GM18499 (cell line): ENCODE data around the gene FOXF2.

ENCODE experiments used
- ATAC-seq: cut with Tn5 transposase; IDR thresholded peaks from one replicate; pipeline ENCODE4 v1.9.1; 2021; ENCODE audit warnings: moderate number of reproducible peaks; ENCODE audit not compliant: insufficient read depth, unreplicated experiment

Gene FOXF2

DNA sequence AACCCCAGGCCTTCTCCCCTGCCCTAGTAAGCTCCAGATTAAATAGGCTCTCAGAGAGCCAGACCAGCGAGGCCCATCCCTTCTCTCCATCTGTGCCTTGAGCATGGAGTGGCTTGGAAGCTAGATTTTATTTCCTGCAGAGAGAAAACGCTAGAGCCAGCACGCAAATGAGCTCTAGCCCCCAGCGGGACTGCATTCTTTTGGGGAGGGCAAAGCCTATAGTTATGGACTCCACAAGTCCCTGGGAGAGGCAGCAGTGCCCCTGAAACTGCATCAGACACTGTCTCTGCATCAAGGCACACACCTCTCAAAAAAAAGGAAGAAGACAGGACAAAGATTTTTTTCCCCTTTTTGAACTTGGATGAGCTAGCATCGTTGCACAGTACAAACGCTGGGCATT is 15.8 kb downstream of the FOXF2 start:
- no peak for ATAC-seq

DNA sequence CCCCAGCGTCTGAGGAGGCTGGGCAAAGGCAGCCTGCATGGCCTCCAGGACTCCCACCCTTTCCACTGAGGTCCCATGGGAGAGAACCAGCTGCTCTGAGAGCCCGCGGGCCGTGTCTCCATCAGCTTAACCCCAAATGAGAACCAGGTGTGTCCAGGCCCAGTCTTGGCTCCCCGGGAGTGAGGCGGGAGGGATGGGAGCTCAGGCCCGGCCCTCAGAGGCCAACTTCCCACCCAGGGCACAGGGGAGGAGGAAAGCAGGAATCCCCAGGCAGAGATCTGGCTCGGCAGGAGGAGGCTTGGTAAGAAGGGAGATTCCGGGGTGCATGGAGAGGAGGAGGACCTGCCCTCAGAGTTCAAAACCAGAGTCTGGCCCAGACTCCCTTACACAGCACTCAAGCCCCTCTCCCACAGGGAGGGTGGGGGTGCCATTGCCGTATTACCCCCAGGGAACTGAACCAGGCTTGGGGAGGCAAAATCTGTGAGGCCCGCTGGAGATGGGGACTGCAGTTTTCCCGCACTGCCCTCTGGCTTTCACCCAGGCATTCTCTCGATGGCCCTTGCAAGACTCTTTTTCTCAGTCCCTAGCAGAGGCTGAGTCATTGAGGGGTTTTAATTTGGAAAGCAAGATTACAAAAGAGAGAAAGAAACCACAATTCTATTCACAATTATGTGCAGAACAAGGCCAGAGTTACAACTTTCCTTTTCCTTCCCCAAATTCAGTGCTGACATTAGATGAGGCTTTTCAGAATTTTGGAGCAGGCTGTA is 17.1 kb downstream of the FOXF2 start:
- no peak for ATAC-seq

GRCh38 chr6:1407499-1407990 is 18.2 kb downstream of the FOXF2 start:
- ATAC-seq = no peak

DNA sequence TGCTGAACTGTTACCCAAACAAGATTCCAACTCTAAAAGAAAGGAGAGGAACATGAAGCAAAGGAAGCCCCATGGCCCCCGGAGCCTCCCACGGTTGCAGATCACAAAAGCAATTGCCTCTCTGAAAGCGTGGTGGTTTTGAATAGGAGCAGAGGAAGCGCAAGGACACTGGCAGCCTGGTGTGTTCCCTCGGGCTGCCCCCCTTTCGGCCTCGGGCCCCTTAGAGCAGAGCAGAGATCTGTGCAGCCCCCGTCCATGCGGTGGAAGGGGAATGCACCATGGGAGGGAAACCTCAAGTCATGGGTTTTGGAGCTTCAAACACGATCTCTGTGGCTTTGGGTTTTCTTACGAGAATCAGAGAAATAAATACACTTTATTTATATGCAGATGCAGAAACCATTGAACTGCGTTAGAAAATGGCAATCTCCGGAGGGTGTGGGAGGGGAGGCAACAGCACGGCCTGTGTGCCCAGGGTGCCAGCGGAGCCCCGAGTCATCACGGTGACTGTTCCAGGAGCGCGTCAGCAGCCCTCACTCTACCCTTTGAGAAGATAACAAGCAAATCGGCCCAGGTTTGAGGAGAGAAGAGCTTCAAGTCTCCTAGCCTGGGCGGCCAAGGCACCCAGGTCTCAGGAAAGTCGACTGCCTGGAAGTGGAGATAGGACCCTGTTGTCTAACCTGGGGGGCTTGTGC is 20.5 kb downstream of the FOXF2 start:
- ATAC-seq = no peak

DNA sequence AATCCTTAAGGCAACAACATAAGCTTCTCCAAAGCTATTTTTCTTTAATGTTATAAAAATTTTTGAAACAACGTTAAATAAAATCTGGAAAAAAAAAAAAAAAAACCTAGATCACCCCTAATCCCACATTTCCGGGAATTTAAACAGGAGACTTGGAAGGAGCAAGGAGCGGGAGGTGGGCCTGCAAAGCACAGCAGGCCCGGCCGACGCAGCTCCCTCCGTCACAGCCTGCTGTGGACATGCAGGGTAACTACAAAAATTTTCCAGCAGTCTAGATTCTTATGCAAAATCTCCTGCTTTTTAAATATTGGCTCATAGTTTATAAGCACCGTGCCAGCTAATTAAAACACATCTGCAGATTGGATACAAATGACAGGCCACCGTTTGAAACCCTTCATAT is 23.5 kb downstream of the FOXF2 start:
- ATAC-seq = no peak

- no peak for ATAC-seq
Measured at GRCh38 chr6:1415416-1416063, 26.2 kb downstream of the FOXF2 start.

DNA sequence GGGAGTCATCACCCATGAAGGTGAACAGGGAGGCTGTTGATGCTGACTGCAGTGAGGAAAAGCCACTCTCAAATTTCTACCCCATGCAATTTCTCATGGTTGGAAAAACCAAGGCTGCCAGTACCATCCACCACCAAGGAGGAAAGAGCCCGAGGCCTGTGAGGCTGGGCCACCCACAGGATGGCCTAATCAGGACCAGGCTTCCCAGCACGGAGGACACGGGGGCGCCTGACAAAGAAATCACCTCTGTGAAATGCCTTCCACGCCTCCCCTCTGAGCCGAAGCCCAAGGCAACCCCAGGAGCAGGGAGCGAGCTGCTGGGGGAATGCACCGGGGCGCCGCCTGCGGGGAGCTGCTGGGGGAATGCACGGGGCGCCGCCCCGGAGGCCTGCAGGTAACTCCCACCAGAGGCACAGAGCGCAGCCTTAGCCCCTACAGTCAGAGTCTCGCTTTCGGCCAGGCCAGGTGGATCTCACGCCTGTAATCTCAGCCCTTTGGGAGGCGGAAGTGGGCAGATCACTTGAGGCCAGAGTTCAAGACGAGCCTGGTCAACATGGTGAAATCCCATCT is 26.9 kb downstream of the FOXF2 start:
- no peak for ATAC-seq

GRCh38 chr6:1416820-1417219 is 27.4 kb downstream of the FOXF2 start:
- ATAC-seq = no peak

DNA sequence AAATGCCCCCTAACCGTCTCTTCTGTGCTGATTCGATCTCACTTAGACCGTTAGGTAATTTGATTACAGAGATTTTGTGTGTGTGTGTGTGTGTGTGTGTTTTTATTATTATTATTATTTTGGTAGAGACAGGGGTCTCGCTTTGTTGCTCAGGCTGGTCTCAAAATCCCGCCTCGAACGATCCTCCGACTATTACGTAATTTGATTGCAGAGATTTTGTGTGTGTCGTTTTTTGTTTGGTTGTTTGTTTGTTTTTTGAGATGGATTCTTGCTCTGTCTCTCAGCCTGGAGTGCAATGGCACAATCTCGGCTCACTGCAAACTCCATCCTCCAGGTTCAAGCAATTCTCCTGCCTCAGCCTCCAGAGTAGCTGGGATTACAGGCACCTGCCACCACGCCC is 28.3 kb downstream of the FOXF2 start:
- no peak for ATAC-seq

GRCh38 chr6:1418471-1419191 is 29.3 kb downstream of the FOXF2 start:
- ATAC-seq = no peak

DNA sequence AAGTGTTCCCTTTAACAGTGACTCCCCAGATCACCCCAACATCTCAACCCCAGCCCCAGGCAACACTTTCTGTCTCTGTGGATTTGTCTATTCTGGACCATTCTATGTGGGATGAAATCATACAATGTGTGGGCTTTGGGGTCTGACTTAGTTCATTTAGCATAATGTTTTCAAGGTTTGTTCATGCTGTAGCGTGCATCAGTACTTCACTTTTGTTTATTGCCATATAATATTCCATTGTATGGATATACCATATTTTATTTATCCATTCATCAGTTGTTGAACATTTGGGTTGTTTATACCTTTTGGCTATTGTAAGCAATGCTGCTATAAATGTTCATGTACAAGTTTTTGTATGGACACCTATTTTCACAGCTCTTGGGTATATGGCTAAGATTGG is 31.0 kb downstream of the FOXF2 start:
- ATAC-seq = no peak

DNA sequence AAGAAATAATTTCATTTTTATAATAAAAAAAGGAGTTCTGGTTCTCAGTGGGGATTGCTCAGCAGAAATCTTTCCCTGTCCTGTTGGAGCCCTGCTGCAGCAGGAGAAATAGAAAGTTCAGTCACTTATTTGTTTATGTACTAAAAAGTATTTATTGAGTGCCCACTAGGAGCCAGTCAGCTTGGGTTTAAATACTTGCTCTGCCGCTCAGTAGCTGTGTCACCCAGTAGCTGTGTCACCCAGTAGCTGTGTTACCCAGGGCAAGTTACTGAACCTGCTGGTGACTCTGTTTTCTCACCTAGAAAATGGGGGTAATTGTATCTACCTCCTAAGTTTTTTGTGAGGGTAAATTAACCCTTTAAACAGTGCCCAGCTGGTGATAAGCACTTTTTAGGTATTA is 32.9 kb downstream of the FOXF2 start:
- no peak for ATAC-seq

DNA sequence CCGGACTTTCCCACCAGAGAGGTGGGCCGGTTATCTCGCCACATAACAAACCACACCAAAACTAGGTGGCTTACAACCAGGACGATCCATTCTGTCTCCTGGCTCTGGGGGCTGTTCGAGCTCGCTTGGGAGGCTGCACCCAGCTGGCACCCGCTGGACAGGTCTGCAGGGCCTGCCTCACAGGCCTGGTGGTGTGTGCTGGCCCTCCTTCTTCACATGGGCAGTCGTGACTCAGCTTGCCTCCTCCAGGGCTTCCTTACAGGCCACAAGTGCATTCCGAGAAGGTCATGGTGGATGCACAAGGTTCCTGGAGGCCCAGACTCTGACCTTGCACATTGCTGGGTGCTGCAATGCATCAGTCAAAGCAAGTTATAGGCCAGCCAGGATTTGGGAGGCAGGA is 34.2 kb downstream of the FOXF2 start:
- ATAC-seq = no peak

- ATAC-seq = no peak
Measured at GRCh38 chr6:1424306-1424927, 35.0 kb downstream of the FOXF2 start.

GRCh38 chr6:1426416-1426815 is 37.0 kb downstream of the FOXF2 start:
- no peak for ATAC-seq

DNA sequence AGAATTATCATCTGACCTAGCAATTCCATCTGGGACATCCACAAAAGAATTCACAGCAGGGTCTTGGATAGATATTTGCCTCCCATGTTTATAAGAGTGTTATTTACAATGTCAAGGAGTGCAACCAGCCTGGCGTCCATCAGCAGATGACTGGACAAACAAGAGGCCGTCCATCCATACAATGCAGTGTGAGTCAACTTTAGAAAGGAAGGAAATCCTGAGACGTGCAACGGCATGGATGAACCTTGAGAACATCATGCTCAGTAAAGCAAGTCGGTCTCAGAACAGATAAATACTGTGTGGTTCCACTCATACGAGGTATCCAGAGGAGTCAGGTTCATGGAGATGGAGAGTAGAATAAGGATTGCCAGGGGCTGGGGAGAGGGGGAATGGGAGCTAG is 46.4 kb downstream of the FOXF2 start:
- no peak for ATAC-seq

DNA sequence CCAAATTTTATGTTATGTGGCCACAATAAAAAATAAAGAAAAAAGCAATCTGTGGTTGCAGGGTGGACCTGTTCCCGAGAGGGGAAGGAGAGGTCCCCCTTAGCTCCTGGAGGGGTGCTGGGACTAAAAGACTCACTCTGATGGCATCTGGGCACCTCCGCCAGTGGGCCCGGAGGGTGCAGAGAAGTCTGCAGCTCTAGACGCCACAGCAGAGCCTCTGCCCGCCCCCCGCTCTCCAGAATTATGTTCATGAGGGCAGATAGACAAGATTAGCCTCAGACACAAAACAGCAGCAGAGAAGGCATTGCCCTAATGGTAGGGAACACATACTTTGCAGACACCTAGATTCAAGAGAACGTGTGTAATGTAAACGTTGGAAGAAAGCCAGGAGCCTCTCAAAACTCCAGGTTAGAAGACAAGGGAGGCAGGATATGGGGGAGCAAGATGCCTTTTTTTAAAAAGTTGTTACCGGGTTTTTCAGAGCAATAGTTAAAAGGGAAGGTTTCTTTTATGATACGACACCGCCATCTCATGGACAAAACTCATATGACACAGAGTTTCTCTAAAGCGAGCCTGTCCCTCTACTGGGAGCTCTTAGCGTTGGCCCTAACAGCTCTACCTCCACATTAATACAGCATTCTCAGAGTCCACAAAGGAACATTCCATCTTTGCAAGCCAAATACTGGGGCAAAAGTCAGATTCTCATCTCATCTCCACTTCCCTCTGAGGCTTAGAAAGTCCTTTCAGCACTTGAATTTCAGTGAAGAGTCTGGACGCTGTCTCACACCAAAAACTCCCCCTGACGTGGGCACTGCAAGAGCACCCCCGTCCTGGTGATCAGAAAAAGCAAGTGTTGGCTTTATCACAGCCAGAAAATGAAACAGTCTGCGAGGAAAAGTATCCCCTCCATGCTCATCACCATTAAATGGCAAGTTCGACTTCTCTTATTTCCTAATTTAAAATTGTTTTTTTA is 47.2 kb downstream of the FOXF2 start:
- ATAC-seq = no peak

DNA sequence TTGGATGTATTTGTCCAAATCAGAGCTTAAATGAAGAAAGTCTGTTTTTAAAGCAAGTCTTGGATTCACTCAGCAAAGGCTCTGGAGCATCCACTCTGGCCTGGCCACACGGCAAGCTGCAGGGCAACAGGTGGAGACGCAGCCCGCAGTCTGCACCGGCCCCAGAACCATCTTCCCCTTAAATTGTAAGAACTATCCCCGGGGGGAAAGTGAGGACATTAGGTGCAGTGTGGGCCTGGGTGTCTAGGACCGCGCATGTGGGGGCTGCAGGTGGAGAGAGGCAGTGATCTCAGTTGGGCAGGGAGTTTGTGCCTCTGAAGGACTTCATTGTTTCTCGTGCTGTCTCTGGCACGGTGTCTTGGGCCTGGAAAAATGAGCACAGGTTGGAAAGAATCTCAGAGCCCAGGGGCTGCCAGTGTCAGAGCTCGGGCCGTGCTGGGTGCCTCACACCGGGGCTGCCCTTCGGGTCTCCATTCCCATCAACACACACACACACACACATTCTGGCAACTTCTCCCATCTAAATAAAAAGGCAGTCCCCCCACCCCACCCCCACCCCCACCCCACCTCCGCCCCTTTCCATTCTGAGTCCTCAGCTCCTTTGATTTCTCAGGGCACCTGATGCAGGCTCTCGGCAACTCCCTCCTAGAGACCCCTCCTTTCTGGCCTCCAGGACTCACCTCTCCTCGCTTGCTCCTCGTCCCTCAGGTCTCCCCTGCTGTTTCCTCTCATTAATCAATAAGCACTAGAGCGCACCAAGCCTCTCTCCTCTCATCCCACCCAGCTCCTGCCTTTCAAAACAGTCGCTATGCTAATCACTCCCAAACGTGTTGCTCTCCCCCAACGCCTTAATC is 48.4 kb downstream of the FOXF2 start:
- no peak for ATAC-seq
